Mucosa of stomach (tissue), 1 donor: Measurements from ENCODE around the gene NEK9.
"Not testable (repeated sequence)": the region's sequence is repeated elsewhere in the genome, so short reads cannot be mapped to it uniquely, and the experiment has no call there.

Experiments used
- H3K27me3 ChIP-seq: one replicate; pipeline ENCODE4 v1.7.0; 2013; ENCODE audit warnings: mild to moderate bottlenecking, low read length; ENCODE audit not compliant: control insufficient read depth, insufficient read depth
- H3K36me3 ChIP-seq: one replicate; pipeline ENCODE4 v1.7.0; 2013; ENCODE audit warnings: low read length; ENCODE audit not compliant: control insufficient read depth, insufficient read depth
- H3K4me1 ChIP-seq: one replicate; pipeline ENCODE4 v1.7.0; 2013; ENCODE audit warnings: mild to moderate bottlenecking, low read length; ENCODE audit not compliant: control insufficient read depth, insufficient read depth
- H3K4me3 ChIP-seq: one replicate; pipeline ENCODE4 v1.7.0; 2013; ENCODE audit warnings: low read length
- H3K9ac ChIP-seq: one replicate; pipeline ENCODE4 v1.7.0; 2013; ENCODE audit warnings: mild to moderate bottlenecking, low read length, moderate library complexity
- H3K9me3 ChIP-seq: one replicate; pipeline ENCODE4 v1.7.0; 2013; ENCODE audit warnings: mild to moderate bottlenecking, low read length, moderate library complexity; ENCODE audit not compliant: control insufficient read depth
- donor health status: Pancreatic carcinoma.

The NEK9 gene

DNA sequence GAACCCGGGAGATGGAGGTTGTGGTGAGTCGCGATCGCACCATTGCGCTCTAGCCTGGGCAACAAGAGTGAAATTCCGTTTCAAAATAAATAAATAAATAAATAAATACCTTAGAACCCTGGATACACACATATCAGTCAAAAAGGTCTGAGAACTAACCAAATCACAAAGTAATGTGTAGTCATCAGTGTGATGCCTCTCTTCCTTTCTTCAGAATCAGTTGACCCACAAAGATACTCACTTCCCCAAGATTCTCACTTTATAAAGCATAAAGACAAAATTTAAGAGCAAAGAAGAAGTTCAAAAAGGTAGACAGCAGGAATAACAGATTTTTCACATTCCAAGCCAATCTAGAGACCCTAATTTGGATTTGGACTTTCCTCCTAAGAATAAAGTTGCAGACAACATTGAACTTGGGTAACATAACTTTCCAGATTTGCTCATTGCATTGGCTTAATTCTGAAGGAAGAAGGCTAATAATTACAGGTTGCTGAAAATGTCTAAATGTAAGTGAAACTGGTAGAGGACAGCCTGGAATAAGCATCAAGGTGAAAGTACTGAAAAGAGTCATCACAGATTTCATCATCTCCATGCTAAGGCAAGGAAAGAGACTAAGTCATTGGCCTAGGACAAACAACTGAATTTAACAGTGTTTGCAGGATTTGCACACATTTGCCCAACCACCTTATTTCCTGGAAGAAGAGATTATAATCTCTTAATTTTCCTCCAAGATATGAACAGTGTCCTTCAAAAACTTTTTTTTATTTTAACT, 32.2 kb upstream of the NEK9 start:
- Histone ChIP-seq H3K4me1 (peaks cover 10% of the 10 kb centered on the region), H3K27me3 (no peaks in the 10 kb centered on the region), H3K36me3 (no peaks in the 10 kb centered on the region), H3K4me3 (no peak overlapping the region), H3K9me3 (no peaks in the 10 kb centered on the region), H3K9ac (no peak overlapping the region)

DNA sequence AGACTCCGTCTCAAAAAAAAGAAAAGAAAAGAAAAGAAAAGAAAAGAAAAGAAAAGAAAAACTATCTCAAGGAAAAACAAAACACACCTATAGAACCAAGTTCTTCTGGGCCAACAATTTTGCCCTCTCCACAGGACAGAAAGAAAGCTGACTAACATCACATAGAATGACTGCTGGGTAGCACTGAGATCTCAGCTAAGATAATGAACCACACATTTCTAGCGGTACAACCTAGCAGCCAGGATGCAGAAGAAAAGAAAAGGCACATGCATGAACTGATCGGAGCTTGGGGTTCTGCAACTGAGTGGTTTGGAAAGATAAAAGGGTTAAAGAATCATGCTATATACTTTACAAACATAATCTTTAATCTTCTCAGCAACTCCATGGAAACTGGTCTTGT, 30.1 kb upstream of the NEK9 start:
- Histone ChIP-seq H3K36me3 (no peaks in the 10 kb centered on the region), H3K9ac (no peak overlapping the region), H3K27me3 (no peaks in the 10 kb centered on the region), H3K4me3 (no peak overlapping the region), H3K4me1 (peaks cover 13% of the 10 kb centered on the region), H3K9me3 (no peaks in the 10 kb centered on the region)

DNA sequence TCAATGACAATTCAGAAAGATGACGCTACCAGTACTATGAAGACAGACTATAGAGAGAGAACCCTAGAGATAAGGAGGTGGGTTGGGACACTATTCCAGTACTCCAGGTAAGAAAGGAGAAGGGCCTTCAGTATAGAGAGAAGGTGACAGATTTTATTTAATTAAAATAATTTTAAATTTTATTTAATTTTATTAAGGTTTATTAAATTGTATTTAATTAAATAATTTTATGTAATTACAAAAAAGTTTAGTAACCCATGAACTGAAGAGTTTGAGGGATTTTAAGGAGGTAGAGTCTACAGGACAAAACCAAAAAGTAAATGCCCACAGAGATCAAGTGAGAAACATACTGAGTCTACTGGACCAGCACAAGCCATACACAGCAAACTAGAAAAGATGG, 29.3 kb upstream of the NEK9 start:
- no peak overlapping the region for H3K9ac ChIP-seq
- H3K36me3 ChIP-seq: no peaks in the 10 kb centered on the region
- H3K9me3 ChIP-seq: no peaks in the 10 kb centered on the region
- H3K4me1 ChIP-seq: peaks cover 13% of the 10 kb centered on the region
- H3K27me3 ChIP-seq: no peaks in the 10 kb centered on the region
- no peak overlapping the region for H3K4me3 ChIP-seq

DNA sequence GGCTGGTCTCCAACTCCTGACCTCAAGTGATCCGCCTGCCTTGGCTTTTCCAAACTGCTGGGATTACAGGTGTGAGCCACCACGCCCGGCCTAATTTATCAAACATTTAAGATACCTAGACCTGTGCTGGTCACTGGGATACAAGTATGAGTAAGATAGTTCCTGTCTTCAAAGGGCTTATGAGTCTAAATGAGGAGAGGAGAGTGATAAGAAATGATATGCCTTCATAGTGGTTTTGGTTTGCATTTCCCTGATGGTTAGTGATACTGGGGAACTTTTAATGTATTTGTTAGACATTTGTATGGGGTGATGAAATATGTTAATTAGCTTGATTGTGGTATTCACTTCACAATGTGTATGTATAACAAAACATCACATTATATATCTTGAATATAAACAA, 28.3 kb upstream of the NEK9 start:
- Histone ChIP-seq H3K4me3 (no peak overlapping the region), H3K4me1 (peaks cover 8% of the 10 kb centered on the region), H3K36me3 (no peaks in the 10 kb centered on the region), H3K9me3 (no peaks in the 10 kb centered on the region), H3K27me3 (no peaks in the 10 kb centered on the region), H3K9ac (no peak overlapping the region)

DNA sequence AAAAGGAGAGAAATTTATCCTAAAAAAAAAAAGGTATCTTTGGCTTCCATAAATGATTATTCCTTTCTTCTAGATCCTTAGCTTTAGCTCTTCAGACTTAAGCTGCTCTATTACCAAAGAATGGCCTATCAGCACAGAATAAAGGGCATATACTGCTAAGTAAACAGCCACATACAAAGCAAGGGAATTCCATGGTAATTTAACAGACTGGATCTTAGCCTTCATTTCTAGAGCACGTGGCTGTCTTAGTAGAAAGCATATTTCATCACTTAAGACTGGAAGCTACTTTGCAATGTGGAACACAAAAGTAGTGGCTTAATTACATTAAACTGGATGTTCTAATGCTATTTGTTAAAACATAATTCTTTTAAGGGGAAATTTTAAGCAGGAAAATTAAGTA, 26.4 kb upstream of the NEK9 start:
- Histone ChIP-seq H3K4me3 (no peak overlapping the region), H3K36me3 (no peaks in the 10 kb centered on the region), H3K9ac (no peak overlapping the region), H3K27me3 (no peaks in the 10 kb centered on the region), H3K4me1 (peaks cover 8% of the 10 kb centered on the region), H3K9me3 (no peaks in the 10 kb centered on the region)

DNA sequence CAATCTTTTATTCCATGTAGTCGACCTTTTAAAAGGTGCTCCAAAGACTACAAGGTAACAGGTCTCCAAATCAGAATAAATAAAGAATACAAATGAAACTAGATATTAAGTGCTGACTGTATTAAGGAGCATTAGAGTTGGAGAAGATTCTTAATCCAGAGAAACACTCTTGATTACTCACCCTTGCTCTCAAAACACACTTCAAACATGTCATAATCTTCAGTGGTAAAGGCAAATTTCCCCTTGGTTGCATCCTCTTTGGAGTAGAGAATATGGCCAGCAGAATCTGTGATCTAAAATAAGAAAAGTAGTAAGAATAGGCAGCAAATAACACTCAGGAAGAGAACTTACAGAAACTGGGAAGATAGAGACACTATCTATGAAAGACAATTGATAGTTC, 25.0 kb upstream of the NEK9 start:
- H3K4me3 ChIP-seq: no peak overlapping the region
- no peaks in the 10 kb centered on the region for H3K27me3 ChIP-seq
- H3K36me3 ChIP-seq: no peaks in the 10 kb centered on the region
- no peaks in the 10 kb centered on the region for H3K9me3 ChIP-seq
- no peak overlapping the region for H3K9ac ChIP-seq
- H3K4me1 ChIP-seq: peaks cover 18% of the 10 kb centered on the region

DNA sequence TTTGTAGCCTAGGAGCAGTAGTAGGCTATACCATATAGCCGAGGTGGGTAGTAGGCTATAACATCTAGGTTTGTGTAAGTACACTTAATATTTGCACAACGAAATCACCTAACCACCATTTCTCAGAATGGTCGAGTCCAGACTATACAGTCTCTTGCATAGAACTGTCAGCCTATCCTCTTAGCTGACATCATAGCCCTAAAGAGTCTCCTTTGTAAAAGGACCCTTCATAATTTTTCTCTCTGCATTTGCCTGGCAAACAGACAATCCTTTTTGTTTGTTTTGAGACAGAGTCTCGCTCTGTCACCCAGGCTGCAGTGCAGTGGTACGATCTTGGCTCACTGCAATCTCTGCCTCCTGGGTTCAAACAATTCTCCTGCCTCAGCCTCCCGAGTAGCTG, 23.8 kb upstream of the NEK9 start:
- peaks cover 18% of the 10 kb centered on the region for H3K4me1 ChIP-seq
- H3K4me3 ChIP-seq: not testable (repeated sequence)

DNA sequence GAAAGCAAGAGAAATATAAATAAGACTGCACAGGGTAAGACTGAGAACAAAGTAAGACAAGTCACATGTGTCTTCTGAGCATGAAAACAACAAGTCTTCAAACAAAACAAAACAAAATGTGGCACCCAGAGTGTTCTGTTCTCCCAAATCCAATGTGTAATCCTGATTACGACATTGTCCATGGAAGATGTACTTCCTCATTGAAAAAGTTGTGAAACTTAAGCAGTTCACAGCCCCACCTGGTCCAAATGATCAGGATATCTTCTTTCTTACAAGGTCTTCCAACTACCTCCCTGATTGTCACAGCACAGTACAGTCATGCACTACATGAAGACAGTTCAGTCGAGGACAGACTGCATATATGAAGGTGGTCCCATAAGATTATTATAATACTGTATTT, 23.3 kb upstream of the NEK9 start:
- peaks cover 15% of the 10 kb centered on the region for H3K4me1 ChIP-seq
- H3K36me3 ChIP-seq: no peaks in the 10 kb centered on the region
- H3K4me3 ChIP-seq: no peak overlapping the region
- H3K27me3 ChIP-seq: no peaks in the 10 kb centered on the region
- no peak overlapping the region for H3K9ac ChIP-seq
- no peaks in the 10 kb centered on the region for H3K9me3 ChIP-seq

More for the DNA sequence above, 23.8 kb upstream of the NEK9 start:
- H3K9ac ChIP-seq, H3K27me3 ChIP-seq, H3K36me3 ChIP-seq, H3K9me3 ChIP-seq: not testable (repeated sequence)

DNA sequence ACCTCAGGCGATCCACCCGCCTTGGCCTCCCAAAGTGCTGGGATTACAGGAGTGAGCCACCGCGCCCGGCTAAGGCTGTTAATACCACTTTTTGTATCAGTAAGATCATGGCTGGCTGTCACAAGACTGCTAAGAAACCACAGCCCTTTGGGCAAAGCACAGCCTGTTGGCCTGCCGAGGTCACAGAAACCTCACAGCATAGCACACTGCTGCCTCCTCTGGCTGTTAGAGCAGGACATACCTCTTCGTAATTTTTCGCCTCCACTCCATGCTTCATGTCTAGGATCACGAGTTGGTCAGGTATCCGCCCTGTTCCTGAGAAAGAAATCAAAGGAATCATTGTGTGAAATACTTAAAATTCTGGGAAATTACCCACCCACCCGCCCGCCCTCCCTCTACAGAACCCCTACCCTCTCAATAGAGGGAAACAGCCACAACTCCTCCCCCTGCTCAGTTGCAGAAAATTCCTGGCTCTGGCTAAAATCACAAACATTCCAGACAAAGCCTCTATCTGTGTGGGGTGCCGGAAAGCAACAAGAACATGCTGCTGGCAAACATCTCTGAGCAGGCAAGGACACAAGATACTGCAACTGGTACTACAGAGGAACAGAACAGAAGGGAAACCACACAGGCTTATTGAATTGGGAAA, 20.7 kb upstream of the NEK9 start:
- H3K9me3 ChIP-seq: no peaks in the 10 kb centered on the region
- no peak overlapping the region for H3K4me3 ChIP-seq
- H3K36me3 ChIP-seq: no peaks in the 10 kb centered on the region
- H3K4me1 ChIP-seq: peaks cover 10% of the 10 kb centered on the region
- H3K27me3 ChIP-seq: no peaks in the 10 kb centered on the region
- H3K9ac ChIP-seq: peak overlapping the region; percentile 20

DNA sequence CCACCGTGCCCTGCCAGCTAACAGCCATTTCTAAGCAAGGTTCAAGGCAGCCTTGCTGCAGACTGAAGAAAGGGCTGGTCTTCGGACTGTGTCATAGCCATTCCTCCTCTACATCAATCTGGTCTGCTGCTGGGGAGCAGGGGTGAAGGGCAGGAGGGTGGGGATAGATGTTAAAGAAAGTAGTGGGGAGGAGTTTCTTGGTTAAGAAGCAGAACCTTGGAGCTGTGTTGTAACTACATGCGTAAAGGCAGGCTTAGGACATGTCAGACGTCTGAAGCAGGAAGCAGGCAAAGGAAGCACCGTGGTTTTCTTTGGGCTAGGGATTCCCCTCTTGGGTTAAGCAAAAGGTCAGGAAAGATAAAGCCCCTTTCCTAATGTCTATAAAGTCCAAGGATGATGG, 18.1 kb upstream of the NEK9 start:
- Histone ChIP-seq H3K27me3 (no peaks in the 10 kb centered on the region), H3K9ac (no peak overlapping the region), H3K9me3 (no peaks in the 10 kb centered on the region), H3K4me1 (peaks cover 10% of the 10 kb centered on the region), H3K4me3 (no peak overlapping the region), H3K36me3 (no peaks in the 10 kb centered on the region)

DNA sequence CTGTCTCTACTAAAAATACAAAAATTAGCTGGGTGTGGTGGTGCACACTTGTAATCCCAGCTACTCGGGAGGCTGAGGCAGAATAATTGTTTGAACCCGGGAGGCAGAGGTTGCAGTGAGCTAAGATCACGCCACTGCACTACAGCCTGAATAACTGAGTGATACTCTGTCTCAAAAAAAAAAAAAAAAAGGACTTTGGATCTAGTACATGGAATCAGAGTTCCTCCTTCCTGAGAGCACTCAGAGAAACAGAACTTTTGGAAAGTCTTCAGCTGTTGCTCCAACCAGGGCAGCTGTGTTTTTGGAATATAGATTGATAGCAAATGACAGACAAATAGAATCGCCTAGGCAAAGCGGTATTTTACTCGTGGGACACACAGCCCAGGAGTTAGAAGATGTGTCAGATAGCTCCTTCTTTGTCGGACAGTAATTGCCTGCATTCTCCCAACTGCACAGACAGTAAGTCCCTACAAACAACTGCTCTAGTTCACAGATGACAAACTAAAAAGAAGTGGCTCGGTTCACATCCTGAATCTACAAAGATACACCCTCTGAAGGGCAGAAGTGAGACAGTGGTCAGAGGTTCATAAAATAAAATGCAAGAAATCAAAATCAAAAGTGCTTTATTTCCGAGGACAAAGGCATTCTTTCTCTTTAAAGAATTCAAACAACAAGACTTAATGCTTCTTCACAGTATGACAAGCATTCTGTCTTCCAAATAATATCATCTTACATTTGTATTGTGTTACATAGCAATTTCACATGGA, 17.1 kb upstream of the NEK9 start:
- H3K9ac ChIP-seq: no peak overlapping the region
- no peaks in the 10 kb centered on the region for H3K27me3 ChIP-seq
- H3K4me3 ChIP-seq: no peak overlapping the region
- no peaks in the 10 kb centered on the region for H3K9me3 ChIP-seq
- no peaks in the 10 kb centered on the region for H3K36me3 ChIP-seq
- peaks cover 17% of the 10 kb centered on the region for H3K4me1 ChIP-seq

DNA sequence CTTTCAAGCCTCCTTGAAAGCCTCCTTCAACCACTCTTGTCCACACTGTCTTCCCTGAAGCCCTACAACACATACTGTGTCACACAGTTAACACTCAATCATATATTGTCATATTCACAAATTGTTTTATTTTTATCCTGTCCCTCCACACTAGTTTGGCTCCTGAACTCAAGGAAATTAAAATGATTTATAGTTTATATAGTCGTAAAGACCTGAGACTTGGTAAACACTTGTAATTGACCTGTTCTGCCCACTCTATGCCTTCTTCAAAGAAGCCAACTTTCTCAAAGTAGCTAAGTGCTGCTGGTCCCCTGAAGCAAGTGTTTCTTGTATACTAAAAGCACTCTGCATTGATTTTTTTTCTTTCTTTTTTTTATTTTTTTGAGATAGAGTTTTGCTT, 15.6 kb upstream of the NEK9 start:
- no peak overlapping the region for H3K9ac ChIP-seq
- H3K27me3 ChIP-seq: no peaks in the 10 kb centered on the region
- no peak overlapping the region for H3K4me3 ChIP-seq
- no peaks in the 10 kb centered on the region for H3K36me3 ChIP-seq
- no peaks in the 10 kb centered on the region for H3K9me3 ChIP-seq
- peaks cover 19% of the 10 kb centered on the region for H3K4me1 ChIP-seq
